HG02678 (cell line): Measurements from ENCODE around the gene FAM170B.

ENCODE experiments used
- ATAC-seq: cut with Tn5 transposase; IDR thresholded peaks from one replicate; pipeline ENCODE4 v1.9.1; 2021; ENCODE audit warnings: mild to moderate bottlenecking, moderate library complexity; ENCODE audit not compliant: unreplicated experiment

FAM170B gene

DNA sequence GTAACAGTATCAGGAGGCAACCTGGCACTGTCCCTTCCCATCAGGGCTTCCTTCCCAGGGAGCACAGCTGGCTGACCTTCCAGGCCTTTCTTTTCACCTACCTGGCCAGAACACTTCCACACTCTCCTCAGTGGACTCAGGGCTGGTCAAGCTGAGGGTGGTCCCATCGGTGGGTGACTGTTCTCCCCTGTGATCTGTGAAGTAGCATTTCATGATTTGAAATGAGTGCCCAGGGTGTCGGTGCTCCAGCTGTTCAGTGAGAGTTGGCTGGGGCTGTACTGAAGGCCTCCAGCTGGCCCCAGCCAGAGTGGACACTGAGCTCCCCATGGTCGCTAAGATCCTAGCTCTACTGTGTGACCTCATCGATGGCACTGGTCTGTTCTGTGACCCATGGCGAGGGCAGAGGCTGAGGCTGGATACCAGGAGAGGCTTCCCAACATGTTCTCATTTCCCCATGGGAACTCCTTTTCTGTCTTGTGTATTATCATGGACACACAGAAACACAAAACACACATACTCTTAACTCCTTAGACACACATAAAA, at the start of gene FAM170B:
Gene FAM170B, minus strand, starts transcription at position 316 of the 543 bp plus-strand sequence. Its CDS starts 103 bp downstream, at position 213.
- no peak for ATAC-seq

DNA sequence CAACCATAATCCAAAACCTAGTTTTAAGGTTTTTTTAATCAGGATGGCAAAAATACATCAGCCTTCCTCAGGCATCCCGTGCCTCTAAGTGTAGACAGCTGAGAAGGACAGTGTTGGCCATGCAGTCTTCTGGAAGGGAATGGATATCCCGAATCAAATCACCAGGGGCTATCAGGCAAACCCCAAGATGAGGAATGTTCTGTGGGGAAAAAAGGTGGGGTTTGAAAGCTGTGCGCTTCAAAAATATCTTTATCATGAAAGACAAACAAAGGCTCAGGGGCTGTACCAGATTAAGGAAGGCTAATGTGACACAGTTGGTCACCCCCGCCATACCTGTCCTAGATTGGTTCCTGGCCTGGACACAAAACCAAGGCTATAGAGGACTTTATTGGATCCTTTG, 49.0 kb upstream of the FAM170B start:
- ATAC-seq: no peak

DNA sequence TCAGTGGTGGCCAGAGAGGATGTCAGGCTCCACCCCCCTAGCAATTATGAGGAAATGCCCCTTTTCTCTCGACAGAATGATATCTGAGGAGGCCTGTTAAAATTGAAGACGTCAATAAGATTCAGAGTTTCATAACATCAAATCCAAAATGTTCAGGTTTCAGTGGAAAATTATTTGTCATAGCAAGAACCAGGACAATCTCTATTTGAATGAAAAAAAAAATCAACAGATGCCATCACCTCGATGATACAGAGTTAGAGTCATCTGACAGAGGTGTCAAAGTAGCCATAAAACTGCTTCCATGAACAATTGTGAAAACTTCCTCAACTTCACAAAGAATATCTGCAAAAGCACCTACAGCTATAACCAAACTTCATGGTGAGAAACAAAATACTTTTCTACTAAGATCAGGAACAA, 46.6 kb upstream of the FAM170B start:
- ATAC-seq: no peak

DNA sequence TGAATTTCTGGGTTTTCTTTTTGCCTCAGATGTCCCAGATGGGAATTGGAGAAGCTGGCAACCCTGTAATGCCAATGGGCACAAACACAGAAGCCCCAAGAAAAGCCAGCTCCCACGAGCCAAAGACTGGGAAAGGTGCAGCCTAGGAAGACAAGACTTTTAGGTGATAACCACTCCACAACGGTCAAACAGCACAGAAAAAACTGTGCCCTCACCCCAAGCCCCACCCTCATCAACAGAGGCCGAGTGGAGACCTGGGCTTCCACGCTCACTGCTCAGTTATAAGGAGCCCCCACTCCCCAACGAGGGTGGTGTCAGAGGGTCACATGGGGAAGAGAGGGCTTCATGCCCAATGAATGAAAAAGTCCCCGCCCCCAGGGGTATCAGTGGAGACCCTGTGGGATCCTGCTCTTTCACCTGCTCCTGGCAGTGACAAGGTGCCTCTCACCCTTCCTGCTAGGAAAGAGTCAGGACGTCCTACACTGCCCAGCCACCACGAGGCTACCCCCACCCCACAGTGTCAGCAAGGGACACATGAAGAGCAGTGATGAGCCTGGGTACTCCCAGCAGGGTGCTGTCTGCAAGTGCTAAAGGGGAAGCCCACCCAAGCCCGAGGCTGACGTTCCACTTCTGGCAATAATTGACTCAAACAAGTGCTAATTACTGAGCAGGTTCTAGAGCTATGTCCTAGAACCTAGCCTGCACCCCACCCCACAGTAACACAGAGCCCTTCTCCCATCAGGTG, 46.0 kb upstream of the FAM170B start:
- ATAC-seq: no peak

DNA sequence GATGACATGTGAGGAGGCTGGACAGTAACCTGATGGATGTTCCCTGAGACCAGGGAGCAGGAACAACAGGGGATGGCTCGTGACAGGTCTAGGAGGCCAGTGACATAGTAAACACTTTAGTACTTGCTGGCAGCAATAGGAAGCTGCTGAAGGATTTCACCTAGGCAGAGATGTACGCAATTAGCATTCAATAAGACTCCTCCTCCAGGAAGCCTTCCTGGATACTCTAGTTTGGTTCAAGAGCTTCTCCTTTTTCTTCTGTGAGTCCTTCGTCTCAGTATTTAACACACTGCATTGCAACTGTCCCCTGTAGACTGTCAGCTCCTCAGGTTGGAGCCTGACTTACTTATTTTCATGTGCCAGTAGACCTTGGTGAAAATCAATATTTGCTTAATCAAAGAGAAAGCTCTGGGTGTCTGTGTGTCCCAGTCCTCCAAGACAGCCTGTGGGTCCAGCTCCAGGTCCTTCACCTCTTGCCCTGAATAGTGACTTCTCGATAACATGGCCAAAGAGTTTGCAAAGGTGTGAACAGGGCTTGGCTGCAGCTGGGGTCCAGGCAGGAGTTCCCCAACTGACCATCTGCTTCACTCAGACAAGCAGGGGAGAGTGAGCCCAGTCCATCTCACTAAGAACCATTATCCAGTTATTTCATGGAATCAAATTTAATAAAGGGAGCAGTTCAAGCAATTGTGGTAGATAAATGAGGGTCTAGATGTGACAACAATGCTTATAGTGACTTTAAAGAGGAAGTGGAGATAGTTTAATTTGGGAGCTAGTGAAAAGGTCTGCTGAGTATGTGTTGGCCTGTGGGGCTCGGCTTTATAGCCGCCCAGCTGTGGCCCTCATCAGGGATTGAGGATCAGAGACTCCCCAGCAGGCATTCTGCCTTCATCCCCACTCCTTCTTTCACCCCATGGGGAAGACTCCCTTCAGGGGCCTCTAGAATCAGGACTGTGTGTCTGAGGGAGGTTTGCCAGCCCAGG, 45.0 kb upstream of the FAM170B start:
- ATAC-seq: no peak

DNA sequence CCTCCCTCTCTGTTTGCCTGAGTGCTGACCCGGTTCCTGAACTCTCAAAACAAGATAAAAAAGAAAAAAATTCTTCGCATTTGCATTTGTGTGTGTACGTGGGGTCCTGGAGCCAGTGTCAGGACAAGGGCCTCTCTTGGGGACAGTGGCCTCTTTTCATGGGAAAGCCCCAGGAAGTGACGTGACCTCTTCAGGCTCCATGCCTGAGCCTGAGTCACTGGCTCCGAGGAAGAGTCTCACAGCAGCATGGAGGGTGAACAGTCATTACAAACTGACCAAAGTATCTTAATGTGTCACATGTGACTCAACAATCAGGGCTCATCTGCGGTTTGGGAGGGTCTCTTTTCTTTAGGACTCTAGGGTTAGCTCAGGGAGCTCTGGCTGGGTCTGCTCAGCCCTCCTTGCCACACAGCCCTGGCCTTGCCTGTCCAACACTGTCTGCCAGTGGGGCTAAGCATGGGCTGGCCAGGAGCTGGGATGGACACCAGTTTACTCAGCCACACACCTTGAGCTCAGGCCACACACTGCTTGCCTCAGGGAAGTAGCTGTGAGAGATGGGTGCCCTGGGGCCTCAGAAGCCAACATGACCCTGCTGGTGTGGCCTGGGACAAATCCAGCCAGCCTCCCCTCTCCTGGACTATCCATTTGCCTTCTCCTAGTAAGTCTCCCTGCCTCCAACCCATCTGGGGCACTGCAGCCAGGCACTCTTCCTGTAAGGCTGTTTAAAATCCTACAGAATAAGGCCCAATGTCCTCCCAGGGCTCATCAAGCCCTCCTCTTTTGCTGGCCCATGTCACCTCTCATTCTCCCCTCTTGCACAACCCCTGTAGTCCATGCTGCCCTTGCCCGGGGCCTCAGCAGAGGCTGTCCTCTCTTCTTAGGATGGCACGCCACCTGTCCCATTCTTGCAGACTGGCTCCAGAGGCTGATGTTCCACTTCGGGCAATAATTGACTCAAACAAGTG, 43.9 kb upstream of the FAM170B start:
- peak; percentile 79 for ATAC-seq

DNA sequence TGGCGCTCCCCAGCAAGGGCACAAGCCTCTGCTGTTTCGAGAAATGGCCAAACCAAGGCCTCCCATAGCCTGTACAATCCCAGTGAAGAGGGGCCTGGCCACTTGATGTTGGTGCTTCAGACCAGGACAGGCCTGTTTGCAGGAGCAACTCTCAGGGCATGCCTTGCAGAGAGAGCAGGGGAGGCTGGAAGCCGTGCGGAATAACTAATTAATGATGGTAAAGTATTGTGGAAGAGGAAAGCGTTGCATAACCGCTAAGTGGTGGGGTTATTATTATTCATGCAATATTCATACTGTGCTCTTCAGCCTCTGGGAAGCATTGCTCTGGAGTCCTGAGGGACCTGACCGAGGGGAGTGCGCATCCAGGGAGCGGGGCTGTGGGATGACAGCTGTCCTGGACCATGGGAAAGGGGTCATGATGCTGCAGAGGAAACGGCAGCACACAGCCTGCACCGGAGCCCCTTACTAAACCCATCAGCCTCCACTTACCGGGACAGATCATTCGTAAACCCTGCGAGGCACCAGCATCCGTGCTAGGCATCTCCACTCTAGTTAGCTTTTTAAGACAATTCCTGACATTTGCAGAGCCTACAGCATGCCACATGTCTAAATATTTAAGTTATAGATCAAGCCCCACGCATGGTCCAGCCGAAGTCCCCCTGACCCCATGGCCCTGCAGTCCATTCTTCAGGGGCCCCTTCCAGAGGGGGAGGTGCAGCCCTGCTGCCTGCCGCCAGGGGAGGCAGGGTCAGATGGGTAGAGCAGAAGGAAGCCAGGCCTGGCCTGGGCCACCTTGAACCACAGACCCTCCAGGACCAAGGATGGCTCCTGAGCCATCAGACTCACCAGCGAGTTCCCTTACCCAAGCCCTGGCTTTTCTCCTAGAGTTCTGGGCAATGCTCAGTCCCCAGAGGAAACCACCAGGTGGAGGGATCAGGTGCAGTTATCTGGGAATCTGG, 42.8 kb upstream of the FAM170B start:
- no peak for ATAC-seq

DNA sequence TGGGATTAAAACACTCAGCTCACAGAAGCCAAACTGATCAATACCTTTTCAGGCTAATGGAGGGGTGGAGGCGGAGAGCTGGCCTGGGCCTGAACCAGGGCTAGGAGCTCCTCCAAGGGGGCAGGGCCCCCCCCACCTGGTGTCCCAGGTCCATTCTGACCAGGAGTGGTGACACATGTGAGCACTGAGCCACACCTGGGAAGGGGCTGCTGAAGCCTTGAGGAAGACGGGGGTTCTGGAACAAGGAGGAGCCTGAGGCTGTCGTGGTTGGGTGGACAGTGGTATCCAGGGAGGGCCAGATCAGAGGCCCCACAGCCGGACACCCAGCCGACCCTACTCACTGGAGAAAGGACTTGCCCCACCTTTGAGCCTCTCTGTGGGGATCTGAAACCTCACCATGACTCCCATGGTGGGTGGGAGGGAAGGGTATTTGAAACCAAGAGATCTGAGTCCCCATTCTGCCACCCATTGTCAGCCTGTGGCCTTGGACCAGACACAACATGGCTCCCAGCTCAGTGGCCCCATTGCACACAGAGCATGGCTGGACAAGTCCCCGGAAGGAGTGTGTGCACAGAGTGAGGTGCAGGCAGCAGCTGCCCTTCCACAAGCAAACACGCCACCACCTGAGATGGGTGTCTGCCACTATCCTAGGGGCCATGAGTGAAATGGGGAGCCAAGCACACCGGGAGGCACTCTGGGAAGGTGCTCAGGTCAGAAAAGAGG, 41.9 kb upstream of the FAM170B start:
- ATAC-seq: no peak

DNA sequence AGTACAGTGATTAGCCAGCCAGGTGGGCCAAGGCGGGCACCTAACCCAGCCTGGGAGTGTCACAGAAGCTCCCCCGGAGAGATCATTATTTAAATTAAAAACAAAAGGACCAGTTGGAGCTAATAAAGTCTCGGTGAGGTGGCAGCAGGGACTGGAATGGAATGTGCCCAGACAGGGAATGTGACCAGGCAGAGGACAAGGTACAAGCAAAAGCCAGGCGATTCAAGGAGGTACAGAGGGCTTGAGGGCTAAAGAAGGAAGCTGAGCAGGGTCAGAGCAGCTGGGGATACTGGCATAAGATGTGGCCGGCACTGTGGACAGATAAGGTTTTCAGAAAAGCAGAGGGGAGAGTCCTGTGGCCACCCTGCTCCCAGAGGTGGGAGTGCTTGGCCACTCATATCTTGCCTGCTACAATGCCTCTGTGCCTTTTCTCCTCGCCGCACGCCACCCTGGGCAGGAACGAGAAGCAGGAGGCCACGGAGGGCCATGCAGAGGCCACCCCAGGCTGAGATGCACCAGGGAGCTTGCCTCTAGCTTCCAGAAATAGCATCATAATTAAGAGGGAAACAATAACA, 41.2 kb upstream of the FAM170B start:
- no peak for ATAC-seq

DNA sequence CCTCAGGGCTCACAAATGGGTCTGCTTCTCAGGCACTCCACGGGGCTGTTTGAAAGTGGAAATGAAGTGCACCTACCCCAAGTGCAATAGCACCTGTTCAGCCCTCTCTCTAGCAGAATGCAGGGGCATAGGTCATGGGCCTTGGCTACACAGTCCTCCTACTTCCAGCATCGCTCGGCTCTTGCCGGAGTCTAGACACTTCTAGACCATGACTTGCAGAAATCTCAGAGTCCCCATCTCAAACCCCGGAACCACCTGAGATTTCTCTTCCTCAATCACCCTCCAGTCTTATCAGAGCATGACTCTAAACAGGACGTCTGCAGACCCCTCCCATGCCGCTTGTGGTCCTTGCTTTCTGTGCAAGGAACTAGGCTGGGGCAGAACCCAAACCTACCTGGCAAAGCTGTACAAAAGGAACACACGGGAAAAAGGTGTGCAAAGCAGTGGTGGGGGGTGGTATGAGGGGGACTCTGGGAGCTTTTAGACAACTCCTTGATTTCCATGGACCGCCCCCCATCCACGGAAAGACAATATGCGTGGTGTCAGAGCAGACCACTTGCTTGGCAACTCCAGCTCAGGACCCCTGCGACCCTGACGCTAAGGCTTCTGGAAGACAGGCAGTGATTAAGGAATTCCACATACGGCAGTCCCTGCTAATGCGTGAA, 40.6 kb upstream of the FAM170B start:
- no peak for ATAC-seq

DNA sequence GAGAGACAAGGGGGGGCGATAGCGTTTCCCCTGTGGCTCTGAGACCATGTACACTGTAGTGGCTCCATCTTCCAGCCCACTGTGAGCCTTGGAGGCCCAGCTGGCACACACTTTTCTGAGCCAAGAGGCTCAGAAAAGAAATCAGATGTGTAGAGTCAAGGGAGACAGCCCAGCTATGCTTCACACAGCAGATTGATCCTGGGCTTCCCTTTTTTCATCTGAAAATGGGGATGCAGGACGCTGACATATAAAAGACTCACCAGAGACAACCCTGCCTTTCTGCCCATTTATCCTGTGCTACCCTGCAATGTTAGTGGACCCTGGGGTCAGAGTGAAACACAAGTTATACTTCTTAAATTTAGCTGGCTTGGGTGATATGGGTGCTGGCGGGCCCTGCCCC, 40.0 kb upstream of the FAM170B start:
- no peak for ATAC-seq

DNA sequence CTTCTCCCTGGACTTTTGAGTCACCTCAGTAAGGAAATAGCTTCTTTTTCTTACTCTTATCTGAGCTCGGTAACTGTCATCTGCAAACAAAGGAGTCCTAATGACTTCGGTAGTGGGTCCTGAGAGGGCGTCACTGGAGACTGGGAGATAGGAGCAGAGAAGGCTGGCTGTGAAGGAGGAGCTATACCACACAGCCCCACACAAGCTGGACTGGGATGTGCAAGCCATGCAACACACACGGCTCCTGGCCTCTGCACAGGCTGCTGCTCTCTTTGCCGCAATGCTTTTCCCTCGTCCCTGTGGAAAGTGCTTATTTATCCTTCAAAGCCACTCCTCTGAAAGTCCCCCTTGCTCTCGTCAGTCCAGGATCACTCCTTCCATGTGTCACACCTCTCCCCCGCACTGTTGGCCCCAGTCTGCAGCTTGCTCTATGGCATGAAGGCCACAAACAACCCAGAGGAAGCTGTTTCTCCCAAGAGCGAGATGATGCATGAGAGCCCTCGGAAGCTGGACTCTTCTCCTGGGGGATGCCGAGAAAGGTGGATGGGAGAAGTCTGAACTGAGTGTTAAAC, 39.5 kb upstream of the FAM170B start:
- no peak for ATAC-seq

DNA sequence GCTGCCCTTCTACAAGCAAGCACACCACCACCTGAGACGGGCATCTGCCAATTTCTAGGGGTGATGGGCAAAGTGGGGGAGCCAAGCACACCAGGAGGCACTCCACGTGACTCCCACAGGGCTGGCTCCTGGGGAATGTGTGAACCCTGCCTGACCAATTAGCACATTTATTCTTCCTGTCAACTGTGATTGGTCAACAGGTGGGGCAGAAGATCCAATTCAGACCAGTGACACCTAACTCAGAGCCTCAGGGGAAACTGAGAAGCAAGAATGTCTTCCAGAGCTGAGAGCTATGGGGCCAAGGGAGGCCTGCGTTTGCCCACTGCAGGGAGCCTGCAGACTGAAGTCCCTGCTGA, 38.9 kb upstream of the FAM170B start:
- ATAC-seq: no peak

DNA sequence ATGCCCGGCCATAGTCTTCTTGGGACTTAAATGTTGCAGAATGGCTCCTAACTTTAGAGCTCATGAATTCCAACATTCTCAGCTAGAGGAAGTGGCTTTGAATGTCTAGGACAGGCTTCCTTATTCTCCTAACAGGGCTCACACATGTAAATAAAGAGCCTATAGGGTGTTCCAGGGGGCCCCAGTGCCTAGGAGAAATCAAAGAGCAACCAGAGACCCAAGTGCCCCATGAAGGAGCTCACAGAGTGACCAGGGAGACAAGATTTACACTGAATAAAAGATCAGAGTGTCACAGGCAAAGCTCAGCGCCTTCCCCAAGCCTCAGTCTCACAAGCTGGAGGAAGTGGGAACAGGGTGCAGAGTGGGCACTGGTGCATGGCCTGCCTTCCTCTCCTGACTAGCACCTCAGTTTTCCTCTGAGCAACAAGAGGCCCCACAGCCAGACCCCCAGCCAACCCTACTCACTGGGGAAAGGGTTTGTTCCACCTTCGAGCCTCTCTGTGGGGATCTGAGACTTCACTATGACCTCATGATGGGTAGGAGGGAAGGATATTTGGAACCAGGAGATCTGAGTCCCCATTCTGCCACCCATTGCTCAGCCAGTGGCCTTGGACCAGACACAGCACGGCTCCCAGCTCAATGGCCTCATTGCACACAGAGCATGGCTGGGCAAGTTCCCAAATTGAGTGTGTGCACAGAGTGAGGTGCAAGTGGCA, 38.4 kb upstream of the FAM170B start:
- ATAC-seq: no peak

DNA sequence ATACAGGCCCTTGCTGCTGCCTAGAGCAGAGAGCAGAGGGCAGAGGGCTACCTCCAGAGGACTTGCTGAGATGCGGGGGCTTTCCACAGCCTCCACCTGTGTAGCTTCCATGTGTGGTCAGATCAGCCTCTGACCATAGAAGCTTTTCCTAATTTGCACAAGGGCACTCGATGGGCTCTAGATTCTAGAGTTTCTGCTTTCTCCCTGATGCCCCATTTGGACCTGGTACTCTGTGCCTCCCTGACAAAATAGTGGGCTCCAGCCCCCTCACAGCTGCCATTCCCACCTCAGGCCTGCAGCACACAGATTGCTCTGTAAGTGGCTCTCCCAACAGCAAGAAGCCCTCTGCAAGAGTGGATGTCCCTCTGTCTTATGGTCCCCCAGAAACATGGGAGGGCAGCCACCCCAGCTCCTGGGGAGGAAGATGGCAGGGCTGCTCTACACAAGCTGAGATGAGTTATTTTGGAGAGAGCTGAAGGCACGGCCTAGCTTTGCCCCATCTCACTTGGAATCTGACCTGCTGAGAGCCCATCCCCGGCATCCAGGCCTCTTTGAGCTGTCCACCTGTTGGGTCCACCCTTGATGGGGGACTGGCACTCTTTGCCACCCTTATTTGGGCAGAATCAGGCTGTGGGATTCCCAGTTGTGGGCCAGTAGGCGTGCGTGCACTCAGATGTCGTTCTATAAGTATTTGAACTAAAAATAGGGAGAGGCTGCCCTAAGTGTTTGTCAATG, 37.7 kb upstream of the FAM170B start:
- no peak for ATAC-seq

DNA sequence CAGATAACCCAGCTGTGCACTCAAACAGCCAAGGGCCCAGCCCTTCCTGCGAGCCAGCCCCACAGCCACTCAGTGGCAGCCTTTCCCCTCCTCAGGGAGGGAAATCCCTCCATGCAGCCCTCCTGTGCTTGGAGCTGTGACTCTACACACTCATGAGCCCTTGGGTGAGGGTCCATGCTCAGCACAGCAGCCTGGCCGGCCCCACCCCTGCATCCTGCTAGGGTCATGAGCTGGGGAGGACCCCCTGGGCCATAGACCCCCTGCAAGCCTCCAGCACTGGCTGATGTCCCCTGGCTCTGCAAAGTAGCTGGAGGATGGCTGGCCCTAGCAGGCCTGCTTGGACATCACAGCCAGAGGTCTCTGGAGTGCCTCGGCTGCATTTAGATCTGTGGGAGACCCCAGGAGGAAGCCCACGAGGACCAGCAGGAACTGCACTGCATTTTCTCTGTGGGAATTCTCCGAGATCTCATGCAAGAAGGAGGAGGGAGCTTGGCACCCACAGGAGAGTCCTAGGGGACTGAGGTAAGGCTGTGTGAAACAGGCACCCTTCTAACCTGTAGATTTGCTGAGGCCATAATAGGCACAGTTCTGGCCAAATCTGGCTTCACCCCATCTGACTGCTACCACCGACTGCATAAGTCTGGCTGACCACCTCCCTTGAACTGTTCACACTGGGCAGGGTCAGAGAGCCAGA, 37.0 kb upstream of the FAM170B start:
- no peak for ATAC-seq
